Measurements from ENCODE around the gene HTT. TPM values are rescaled to one million over a fixed set of nuclear protein-coding genes. Genes with fewer than 3 reads are reported as not detected.

Gene HTT
- total and polyA plus RNA-seq, 10 of the 15 experiments (the other 5 are each of a cell fraction or from before 2014, with no cell fraction given), result 3.3 to 113 (median 43.3) TPM

- no peak for TF ChIP-seq KLF5 (IDR thresholded peaks at IDR 0.05; ENCODE audit: partially characterized antibody)
- H3K79me2 ChIP-seq (ENCODE audit: control insufficient read depth, insufficient read depth, low read length), result no peaks in the 10 kb centered on the region
- H3K27me3 ChIP-seq (replicated peaks in 1 of 2; ENCODE audit: control insufficient read depth in 2 of 2, insufficient read depth in 2 of 2, low read length in 1 of 2), result no peaks in the 10 kb centered on the region
- WGBS (ENCODE audit: insufficient coverage, insufficient replicate concordance, low lambda C conversion rate, missing lambda C conversion rate), result 84% methylated on average over 9 of the region's 9 CpGs
- no peak overlapping the region for H3K4me2 ChIP-seq (ENCODE audit: control insufficient read depth, insufficient read depth)
- SMC1A ChIA-PET (ENCODE audit: uncharacterized antibody, unreplicated experiment), result interaction anchor here (1.4 kb wide), 1 partner anchor 138 kb away, joined by 3 read pairs; no protein-coding TSS in a partner anchor
- POLR2A ChIA-PET, result interaction anchor here (0.6 kb wide), 1 partner anchor 51 kb away, joined by 5 read pairs; no protein-coding TSS in a partner anchor
- no peak overlapping the region for H3K27ac ChIP-seq (ENCODE audit: control insufficient read depth, insufficient read depth)
- RAD21 ChIA-PET (ENCODE audit: unreplicated experiment), result no interaction called here
- no peaks in the 10 kb centered on the region for H3K4me1 ChIP-seq (ENCODE audit: control insufficient read depth, insufficient read depth, low read length)
- CTCF ChIA-PET, result interaction anchor here (1.5 kb wide), 1 partner anchor 51 kb away, joined by 4 read pairs; no protein-coding TSS in a partner anchor
- no peak overlapping the region for H3K4me3 ChIP-seq
- in situ Hi-C loops (cut with MboI) (no loop called here), intact Hi-C loops (cut with micrococcal nuclease; ENCODE audit: unreplicated experiment) (no loop called here)
- no peaks in the 10 kb centered on the region for H4K20me1 ChIP-seq (ENCODE audit: control insufficient read depth, insufficient read depth)
- ATAC-seq, result no peak
- H3K36me3 ChIP-seq (ENCODE audit: control insufficient read depth in 2 of 2, insufficient read depth in 2 of 2, low read length in 1 of 2), result peaks cover 0 to 10% of the 10 kb centered on the region in 2 experiments; a peak in 3 of 4 replicates
- no peak overlapping the region for H2AFZ ChIP-seq (ENCODE audit: control insufficient read depth, low read depth, low read length)
- no peaks in the 10 kb centered on the region for H3K9me3 ChIP-seq (replicated peaks; ENCODE audit: control insufficient read depth, insufficient read depth, low read length)
- no peak overlapping the region for H3K9ac ChIP-seq (ENCODE audit: control insufficient read depth, insufficient read depth, low read length)
- BruUV-seq (replicated peaks), result no TSS peak
- FAIRE-seq, result no peak
- no peak for DNase-seq (ENCODE audit: low read depth, low spot score)
Measured at GRCh38 chr4:3244747-3245146, 170.3 kb downstream of the HTT start.

GRCh38 chr4:3245676-3246075 is 171.2 kb downstream of the HTT start:
- Histone ChIP-seq H2AFZ (ENCODE audit: control insufficient read depth, low read depth, low read length) (no peak overlapping the region), H3K36me3 (ENCODE audit: control insufficient read depth in 2 of 2, insufficient read depth in 2 of 2, low read length in 1 of 2) (peaks cover 0 to 6% of the 10 kb centered on the region in 2 experiments; a peak in 3 of 4 replicates), H3K27ac (ENCODE audit: control insufficient read depth, insufficient read depth) (no peak overlapping the region), H3K4me3 (no peak overlapping the region), H3K4me1 (ENCODE audit: control insufficient read depth, insufficient read depth, low read length) (no peaks in the 10 kb centered on the region), H3K9ac (ENCODE audit: control insufficient read depth, insufficient read depth, low read length) (no peak overlapping the region), H3K27me3 (replicated peaks in 1 of 2; ENCODE audit: control insufficient read depth in 2 of 2, insufficient read depth in 2 of 2, low read length in 1 of 2) (no peaks in the 10 kb centered on the region), H3K9me3 (replicated peaks; ENCODE audit: control insufficient read depth, insufficient read depth, low read length) (no peaks in the 10 kb centered on the region), H4K20me1 (ENCODE audit: control insufficient read depth, insufficient read depth) (no peaks in the 10 kb centered on the region), H3K4me2 (ENCODE audit: control insufficient read depth, insufficient read depth) (no peak overlapping the region), H3K79me2 (ENCODE audit: control insufficient read depth, insufficient read depth, low read length) (no peaks in the 10 kb centered on the region)
- FAIRE-seq, result no peak
- no peak; the same call in 2 of the 3 replicates for ATAC-seq
- DNase-seq (ENCODE audit: low read depth, low spot score), result no peak
- in situ Hi-C loops (cut with MboI) (no loop called here), intact Hi-C loops (cut with micrococcal nuclease; ENCODE audit: unreplicated experiment) (no loop called here)
- CTCF ChIA-PET, result no interaction called here
- RAD21 ChIA-PET (ENCODE audit: unreplicated experiment), result no interaction called here
- BruUV-seq (replicated peaks), result no TSS peak
- POLR2A ChIA-PET, result no interaction called here
- SMC1A ChIA-PET (ENCODE audit: uncharacterized antibody, unreplicated experiment), result interaction anchor here (0.7 kb wide), 1 partner anchor 100 kb away, joined by 3 read pairs; no protein-coding TSS in a partner anchor
- 50% methylated on average over 6 of the region's 6 CpGs for WGBS (ENCODE audit: insufficient coverage, insufficient replicate concordance, low lambda C conversion rate, missing lambda C conversion rate)
- TF ChIP-seq ZBTB4 (CRISPR knock-in tag; IDR thresholded peaks at IDR 0.05) (no peak), NR2C2 (IDR thresholded peaks at IDR 0.05; ENCODE audit: borderline replicate concordance, control insufficient read depth, insufficient read length, low read depth) (no peak), ZNF24 (IDR thresholded peaks at IDR 0.05) (no peak), SMARCA5 (IDR thresholded peaks at IDR 0.05) (no peak), PKNOX1 (IDR thresholded peaks at IDR 0.05) (no peak), STAT1 (conservative IDR thresholded peaks at IDR 0.05) (no peak), KAT2A (conservative IDR thresholded peaks at IDR 0.05; ENCODE audit: control insufficient read depth, low read depth, low read length) (no peak), ZNF207 (IDR thresholded peaks at IDR 0.05; ENCODE audit: borderline replicate concordance) (no peak), IKZF2 (IDR thresholded peaks at IDR 0.05) (no peak), SMAD5 (IDR thresholded peaks at IDR 0.05; ENCODE audit: low read depth) (no peak), NKRF (conservative IDR thresholded peaks at IDR 0.05) (no peak)

Data from GM12878 (cell line).